Testis (tissue), 2 donors: ENCODE results near the gene SHC4.

ENCODE experiments used
- CTCF ChIP-seq, 3 experiments: fragments of 450-650 bp in 2 of 3; fragments of 200-600 bp in 1 of 3; sonication (generic) in 1 of 3; IDR thresholded peaks; one replicate each; pipeline ENCODE4 v1.5.1; 2016 to 2019; ENCODE audit warnings: antibody characterized with exemption in 3 of 3, mild to moderate bottlenecking in 2 of 3, moderate library complexity in 1 of 3
- POLR2A ChIP-seq: fragments of 450-650 bp; IDR thresholded peaks from one replicate; pipeline ENCODE4 v1.6.1; 2017; ENCODE audit warnings: antibody characterized with exemption, mild to moderate bottlenecking, moderate library complexity

DNA sequence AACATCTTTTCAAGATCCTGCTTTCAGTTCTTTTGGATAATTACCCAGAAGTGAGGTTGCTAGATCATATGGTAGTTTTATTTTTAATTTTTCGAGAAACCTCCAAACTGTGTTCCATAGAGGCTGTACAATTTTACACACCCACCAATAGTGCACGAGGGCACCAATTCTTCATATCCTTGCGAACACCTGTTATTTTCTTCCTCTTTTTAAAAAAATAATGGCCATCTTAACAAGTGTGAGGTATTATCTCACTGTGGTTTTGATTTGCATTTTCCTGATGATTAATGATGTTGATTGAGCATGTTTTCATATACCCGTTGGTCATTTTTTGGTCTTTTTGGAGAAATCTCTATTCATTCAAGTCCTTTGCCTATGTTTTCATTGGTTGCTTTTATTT is 135.2 kb downstream of the SHC4 start:
- TF ChIP-seq CTCF (IDR thresholded peaks at IDR 0.05) (no peak), POLR2A (no peak)
